ENCODE measurements around the gene ZBTB14.
A peak's percentile ranks its signal among the peaks of the same experiment; 100 is the strongest.

Gene ZBTB14

DNA sequence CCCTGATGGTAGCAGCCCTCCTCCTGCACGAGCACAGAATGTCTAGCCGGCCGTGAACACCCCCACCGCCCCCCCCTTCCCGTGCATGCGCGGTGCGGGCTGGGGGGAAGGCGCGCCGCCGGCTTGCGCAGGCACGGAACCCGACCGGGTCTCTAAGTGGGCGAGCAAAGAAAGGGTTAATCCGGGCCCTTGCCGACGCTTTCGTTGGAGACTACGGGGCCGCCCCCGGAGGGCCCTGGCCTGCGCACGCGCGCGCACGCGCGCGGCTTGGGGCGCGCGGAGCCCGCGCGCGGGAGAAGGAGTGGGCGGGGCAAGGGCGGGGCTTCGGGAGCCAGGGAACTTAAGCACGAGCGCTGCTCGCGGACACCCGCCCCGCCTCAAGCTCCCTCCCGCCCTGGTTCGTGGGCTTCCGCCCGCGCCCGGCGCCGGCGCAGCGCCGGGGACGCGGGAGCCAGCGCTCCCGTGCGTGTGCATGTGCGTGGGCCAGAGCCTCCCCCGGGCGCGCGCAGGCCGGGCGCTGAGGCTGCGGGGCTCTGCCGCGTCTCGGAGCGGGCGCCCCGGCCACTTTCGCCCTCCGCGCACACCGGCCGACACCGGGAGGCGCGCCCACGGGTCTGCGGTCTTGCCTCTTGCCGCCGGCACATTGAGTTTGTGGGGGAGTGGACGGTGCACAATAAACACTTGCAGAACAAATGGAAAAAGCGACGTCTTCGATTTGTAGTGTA is 617 bp upstream of the ZBTB14 start:
- Histone ChIP-seq H3K9me3 (ENCODE audit: insufficient read depth, low read length) (no peaks in the 10 kb centered on the region), H3K27ac (ENCODE audit: low read depth, low read length) (peak overlapping the region; percentile 94), H4K20me1 (ENCODE audit: low read depth, low read length) (no peaks in the 10 kb centered on the region), H3K4me2 (ENCODE audit: low read depth, low read length, poor library complexity, severe bottlenecking) (peak overlapping the region; percentile 62), H2AFZ (ENCODE audit: low read depth, low read length, severe bottlenecking) (peak overlapping the region; percentile 82), H3F3A (ENCODE audit: insufficient read depth) (no peaks in the 10 kb centered on the region; the same call in 1 of the 2 replicates), H3K4me3 (ENCODE audit: insufficient read depth, low read length, poor library complexity, severe bottlenecking) (peak overlapping the region; percentile 67), H3K27me3 (ENCODE audit: low read length) (no peaks in the 10 kb centered on the region), H3K79me2 (ENCODE audit: insufficient read depth, low read length) (peaks cover 21% of the 10 kb centered on the region), H3K9me2 (replicated peaks; ENCODE audit: insufficient read depth, low read length) (no peaks in the 10 kb centered on the region), H3K36me3 (ENCODE audit: low read length) (peaks cover 9% of the 10 kb centered on the region; the same call in 1 of the 2 replicates), H3K9ac (ENCODE audit: low read length) (peak overlapping the region; percentile 80)
- TF ChIP-seq EZH2phosphoT487 (conservative IDR thresholded peaks at IDR 0.05; ENCODE audit: low read length) = no peak
- TF ChIP-seq, protein P1, sequence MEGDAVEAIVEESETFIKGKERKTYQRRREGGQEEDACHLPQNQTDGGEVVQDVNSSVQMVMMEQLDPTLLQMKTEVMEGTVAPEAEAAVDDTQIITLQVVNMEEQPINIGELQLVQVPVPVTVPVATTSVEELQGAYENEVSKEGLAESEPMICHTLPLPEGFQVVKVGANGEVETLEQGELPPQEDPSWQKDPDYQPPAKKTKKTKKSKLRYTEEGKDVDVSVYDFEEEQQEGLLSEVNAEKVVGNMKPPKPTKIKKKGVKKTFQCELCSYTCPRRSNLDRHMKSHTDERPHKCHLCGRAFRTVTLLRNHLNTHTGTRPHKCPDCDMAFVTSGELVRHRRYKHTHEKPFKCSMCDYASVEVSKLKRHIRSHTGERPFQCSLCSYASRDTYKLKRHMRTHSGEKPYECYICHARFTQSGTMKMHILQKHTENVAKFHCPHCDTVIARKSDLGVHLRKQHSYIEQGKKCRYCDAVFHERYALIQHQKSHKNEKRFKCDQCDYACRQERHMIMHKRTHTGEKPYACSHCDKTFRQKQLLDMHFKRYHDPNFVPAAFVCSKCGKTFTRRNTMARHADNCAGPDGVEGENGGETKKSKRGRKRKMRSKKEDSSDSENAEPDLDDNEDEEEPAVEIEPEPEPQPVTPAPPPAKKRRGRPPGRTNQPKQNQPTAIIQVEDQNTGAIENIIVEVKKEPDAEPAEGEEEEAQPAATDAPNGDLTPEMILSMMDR (IDR thresholded peaks at IDR 0.05; ENCODE audit: insufficient read depth, low read length, poor library complexity, severe bottlenecking) = no peak

DNA sequence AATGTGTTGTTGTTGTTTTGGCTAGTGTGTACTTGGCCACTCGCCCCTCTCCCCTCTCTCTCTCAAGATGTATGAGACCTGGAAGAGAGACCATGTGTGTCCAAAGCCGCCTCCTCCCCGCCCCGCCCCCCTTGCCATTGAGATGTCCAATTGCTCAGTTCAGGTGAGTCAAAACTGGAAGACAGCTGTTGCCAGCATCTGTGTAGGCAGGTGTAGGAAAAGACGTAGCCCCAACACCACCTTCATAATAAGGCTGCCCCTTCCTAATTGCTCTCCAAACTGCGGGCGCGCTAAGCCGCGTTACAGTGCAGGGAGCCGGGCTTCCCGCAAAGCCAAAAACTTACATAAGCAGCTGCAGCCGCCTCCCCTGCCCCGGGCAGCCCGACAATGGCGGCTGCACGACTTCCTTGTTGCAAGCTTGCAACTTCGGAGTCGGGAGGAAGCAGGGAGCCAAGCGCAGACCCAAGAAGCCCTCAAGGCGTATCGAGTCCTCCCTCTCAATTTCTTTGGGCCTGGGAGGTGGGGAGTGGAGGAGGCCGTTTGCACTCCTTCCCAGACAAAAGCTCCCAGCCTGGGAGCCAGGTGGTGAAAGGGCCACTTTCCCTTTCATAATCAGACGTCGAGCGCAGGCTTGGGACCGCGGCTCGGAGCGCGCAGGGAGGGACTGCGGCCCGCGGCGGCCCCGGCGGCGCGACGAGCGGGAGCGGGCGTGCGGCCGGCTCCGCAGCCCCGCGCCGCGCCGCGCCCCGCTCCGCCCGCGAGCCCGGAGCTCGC is 882 bp downstream of the ZBTB14 start:
- no peaks in the 10 kb centered on the region for H4K20me1 ChIP-seq (ENCODE audit: low read depth, low read length)
- peak overlapping the region; percentile 69 for H3K4me3 ChIP-seq (ENCODE audit: insufficient read depth, low read length, poor library complexity, severe bottlenecking)
- no peaks in the 10 kb centered on the region for H3K27me3 ChIP-seq (ENCODE audit: low read length)
- peaks cover under 1% of the 10 kb centered on the region; the same call in 1 of the 2 replicates for H3F3A ChIP-seq (ENCODE audit: insufficient read depth)
- H2AFZ ChIP-seq (ENCODE audit: low read depth, low read length, severe bottlenecking) = peak overlapping the region; percentile 36
- H3K36me3 ChIP-seq (ENCODE audit: low read length) = peaks cover 12% of the 10 kb centered on the region; the same call in 1 of the 2 replicates
- no peaks in the 10 kb centered on the region for H3K9me2 ChIP-seq (replicated peaks; ENCODE audit: insufficient read depth, low read length)
- peak overlapping the region; percentile 79 for H3K9ac ChIP-seq (ENCODE audit: low read length)
- H3K79me2 ChIP-seq (ENCODE audit: insufficient read depth, low read length) = peaks cover 21% of the 10 kb centered on the region
- peak overlapping the region; percentile 86 for H3K27ac ChIP-seq (ENCODE audit: low read depth, low read length)
- no peaks in the 10 kb centered on the region for H3K9me3 ChIP-seq (ENCODE audit: insufficient read depth, low read length)
- H3K4me2 ChIP-seq (ENCODE audit: low read depth, low read length, poor library complexity, severe bottlenecking) = peak overlapping the region; percentile 83
- TF ChIP-seq EZH2phosphoT487 (conservative IDR thresholded peaks at IDR 0.05; ENCODE audit: low read length) = no peak
- TF ChIP-seq, protein P1 (IDR thresholded peaks at IDR 0.05; ENCODE audit: insufficient read depth, low read length, poor library complexity, severe bottlenecking) = no peak

DNA sequence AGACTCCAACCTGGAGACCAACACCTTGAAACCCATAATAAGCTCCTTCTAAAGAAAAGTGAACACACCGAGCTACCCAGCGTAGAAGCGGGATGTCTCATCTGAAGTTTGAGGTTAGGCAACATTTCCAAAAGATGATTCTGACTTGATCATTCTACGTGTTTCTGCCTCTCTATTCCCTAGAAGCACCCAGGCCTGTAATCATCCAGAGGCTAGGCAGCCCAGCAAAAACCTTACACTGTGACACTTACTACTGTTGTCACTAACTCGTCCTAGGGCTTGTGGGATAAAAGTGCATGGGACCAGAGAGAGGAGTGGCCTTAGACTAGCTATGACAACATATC is 1.4 kb downstream of the ZBTB14 start:
- Histone ChIP-seq H4K20me1 (ENCODE audit: low read depth, low read length) (no peaks in the 10 kb centered on the region), H3F3A (ENCODE audit: insufficient read depth) (peaks cover 6% of the 10 kb centered on the region; the same call in 1 of the 2 replicates), H3K4me3 (ENCODE audit: insufficient read depth, low read length, poor library complexity, severe bottlenecking) (peak overlapping the region; percentile 69), H3K9me2 (replicated peaks; ENCODE audit: insufficient read depth, low read length) (no peaks in the 10 kb centered on the region), H3K9ac (ENCODE audit: low read length) (peak overlapping the region; percentile 79), H3K36me3 (ENCODE audit: low read length) (peaks cover 12% of the 10 kb centered on the region; the same call in 1 of the 2 replicates), H3K79me2 (ENCODE audit: insufficient read depth, low read length) (peaks cover 21% of the 10 kb centered on the region), H3K27ac (ENCODE audit: low read depth, low read length) (peak overlapping the region; percentile 86; the same call in 1 of the 2 replicates), H3K27me3 (ENCODE audit: low read length) (no peaks in the 10 kb centered on the region), H3K9me3 (ENCODE audit: insufficient read depth, low read length) (no peaks in the 10 kb centered on the region), H3K4me2 (ENCODE audit: low read depth, low read length, poor library complexity, severe bottlenecking) (peak overlapping the region; percentile 83), H2AFZ (ENCODE audit: low read depth, low read length, severe bottlenecking) (no peak overlapping the region)
- TF ChIP-seq, protein P1 (IDR thresholded peaks at IDR 0.05; ENCODE audit: insufficient read depth, low read length, poor library complexity, severe bottlenecking) = no peak
- no peak for TF ChIP-seq EZH2phosphoT487 (conservative IDR thresholded peaks at IDR 0.05; ENCODE audit: low read length)

All from SU-DHL-6 (cell line).